ENCODE data around the gene KRTAP13-1. TPM values are rescaled to one million over a fixed set of nuclear protein-coding genes. Genes with fewer than 3 reads are reported as not detected.
A peak's percentile ranks its signal among the peaks of the same experiment; 100 is the strongest.

The KRTAP13-1 gene
- total and polyA plus RNA-seq, 3 donors from 2014 or later, result not detected

- Histone ChIP-seq H3K36me3 (ENCODE audit: low read depth, missing control alignments) (no peaks in the 10 kb centered on the region), H3K27me3 (no peaks in the 10 kb centered on the region), H3K9me3 (no peaks in the 10 kb centered on the region), H3K27ac (no peak overlapping the region), H3K4me1 (no peaks in the 10 kb centered on the region), H3K4me3 (no peak overlapping the region)
- intact Hi-C loops (cut with DNase I; ENCODE audit: low total_unique reads), result no loop called here
- TF ChIP-seq POLR2A (IDR thresholded peaks at IDR 0.05), result no peak
- TF ChIP-seq, protein P1, sequence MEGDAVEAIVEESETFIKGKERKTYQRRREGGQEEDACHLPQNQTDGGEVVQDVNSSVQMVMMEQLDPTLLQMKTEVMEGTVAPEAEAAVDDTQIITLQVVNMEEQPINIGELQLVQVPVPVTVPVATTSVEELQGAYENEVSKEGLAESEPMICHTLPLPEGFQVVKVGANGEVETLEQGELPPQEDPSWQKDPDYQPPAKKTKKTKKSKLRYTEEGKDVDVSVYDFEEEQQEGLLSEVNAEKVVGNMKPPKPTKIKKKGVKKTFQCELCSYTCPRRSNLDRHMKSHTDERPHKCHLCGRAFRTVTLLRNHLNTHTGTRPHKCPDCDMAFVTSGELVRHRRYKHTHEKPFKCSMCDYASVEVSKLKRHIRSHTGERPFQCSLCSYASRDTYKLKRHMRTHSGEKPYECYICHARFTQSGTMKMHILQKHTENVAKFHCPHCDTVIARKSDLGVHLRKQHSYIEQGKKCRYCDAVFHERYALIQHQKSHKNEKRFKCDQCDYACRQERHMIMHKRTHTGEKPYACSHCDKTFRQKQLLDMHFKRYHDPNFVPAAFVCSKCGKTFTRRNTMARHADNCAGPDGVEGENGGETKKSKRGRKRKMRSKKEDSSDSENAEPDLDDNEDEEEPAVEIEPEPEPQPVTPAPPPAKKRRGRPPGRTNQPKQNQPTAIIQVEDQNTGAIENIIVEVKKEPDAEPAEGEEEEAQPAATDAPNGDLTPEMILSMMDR (IDR thresholded peaks at IDR 0.05), result no peak
- 61% methylated on average over 3 of the region's 3 CpGs for WGBS, 2 donors
- no peak for DNase-seq
These were observed 30.9 kb downstream of the KRTAP13-1 start for GRCh38 chr21:30426731-30427130.

- Histone ChIP-seq H3K27me3 (no peaks in the 10 kb centered on the region), H3K27ac (no peak within 1 kb of the TSS), H3K4me1 (no peaks in the 10 kb centered on the region), H3K9me3 (no peaks in the 10 kb centered on the region), H3K36me3 (ENCODE audit: low read depth, missing control alignments) (no peaks in the 10 kb centered on the region), H3K4me3 (no peak within 1 kb of the TSS)
- TF ChIP-seq, protein P1 (IDR thresholded peaks at IDR 0.05), result no peak
- TF ChIP-seq POLR2A (IDR thresholded peaks at IDR 0.05), result no peak
- 79 to 81% methylated on average over 9 of the region's 9 CpGs for WGBS, 2 donors
- intact Hi-C loops (cut with DNase I; ENCODE audit: low total_unique reads), result no loop called here
- no peak for DNase-seq
These were observed 34.4 kb downstream of the KRTAP13-1 start, which contains the start of gene KRTAP13-4 for GRCh38 chr21:30430170-30430655. Gene KRTAP13-4, plus strand, starts transcription at chr21:30430220. Its CDS starts 56 bp downstream, at chr21:30430276.

DNA sequence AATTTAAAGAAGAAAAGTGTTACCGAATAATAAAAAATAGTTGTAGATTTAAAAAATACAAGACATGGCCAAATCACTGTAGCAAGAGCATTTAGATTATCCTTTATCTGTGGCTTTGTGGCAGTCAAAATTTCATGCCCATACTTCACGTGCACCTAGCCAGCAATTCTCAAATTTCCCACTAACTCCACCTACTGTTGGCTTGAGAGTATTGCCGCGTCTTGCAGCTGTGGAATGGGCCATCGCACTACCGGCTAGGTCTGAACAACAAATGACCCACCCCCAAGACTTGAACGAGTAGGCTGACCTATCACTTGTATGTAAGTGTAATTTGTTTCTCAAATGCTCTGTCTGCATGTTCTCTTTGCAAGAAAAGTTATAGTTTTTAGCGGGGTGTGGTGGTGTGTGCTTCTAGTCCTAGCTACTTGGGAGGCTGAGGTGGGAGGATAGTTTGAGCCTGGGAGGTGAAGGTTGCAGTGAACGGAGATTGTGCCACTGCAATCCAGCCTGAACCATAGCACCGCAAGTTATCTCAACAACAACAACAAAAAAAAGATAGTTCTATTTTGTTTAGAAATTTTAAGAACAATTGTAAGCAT lies 38.3 kb downstream of the KRTAP13-1 start:
- intact Hi-C loops (cut with DNase I; ENCODE audit: low total_unique reads), result no loop called here

DNA sequence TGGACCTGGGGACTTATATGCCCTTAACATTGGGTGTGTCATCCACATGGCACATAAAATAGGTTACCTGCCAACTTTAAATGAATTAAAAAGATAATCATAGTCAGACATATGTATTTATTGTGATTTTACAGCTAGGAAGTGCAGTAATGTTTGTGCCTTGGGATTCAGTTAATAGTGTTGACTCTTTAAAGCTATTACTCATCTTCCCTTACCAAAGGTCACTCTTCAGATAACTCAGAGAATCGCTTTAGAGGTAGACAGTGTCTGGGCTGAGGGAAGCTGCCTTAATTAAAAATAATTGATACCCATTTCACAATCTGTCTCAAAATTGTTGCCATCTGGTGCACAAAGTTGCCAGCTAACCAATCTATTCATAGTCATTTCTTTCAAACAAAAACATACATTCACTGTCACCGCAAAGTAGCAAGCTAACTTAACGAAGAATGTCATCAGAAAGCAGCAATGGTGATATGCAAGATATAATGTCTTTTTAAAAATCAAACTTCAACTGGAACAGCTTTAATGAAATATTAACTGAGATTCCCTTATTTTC lies 41.3 kb downstream of the KRTAP13-1 start:
- TF ChIP-seq, protein P1 (IDR thresholded peaks at IDR 0.05), result no peak
- no peak for TF ChIP-seq POLR2A (IDR thresholded peaks at IDR 0.05)
- WGBS, 2 donors, result 49 to 59% methylated on average over 3 of the region's 3 CpGs
- intact Hi-C loops (cut with DNase I; ENCODE audit: low total_unique reads), result no loop called here

More for the DNA sequence above, 38.3 kb downstream of the KRTAP13-1 start:
- Histone ChIP-seq H3K27me3 (no peaks in the 10 kb centered on the region), H3K4me3 (no peak overlapping the region), H3K4me1 (no peaks in the 10 kb centered on the region), H3K27ac (no peak overlapping the region), H3K36me3 (ENCODE audit: low read depth, missing control alignments) (no peaks in the 10 kb centered on the region), H3K9me3 (no peaks in the 10 kb centered on the region)
- TF ChIP-seq, protein P1 (IDR thresholded peaks at IDR 0.05), result peak; percentile 7 to 53 (median 46)
- no peak for TF ChIP-seq POLR2A (IDR thresholded peaks at IDR 0.05)
- WGBS, 2 donors, result 20 to 24% methylated on average over 10 of the region's 10 CpGs
- DNase-seq, result peak; percentile 57

More for the DNA sequence above, 41.3 kb downstream of the KRTAP13-1 start:
- no peaks in the 10 kb centered on the region for H3K27me3 ChIP-seq
- H3K36me3 ChIP-seq (ENCODE audit: low read depth, missing control alignments), result no peaks in the 10 kb centered on the region
- H3K27ac ChIP-seq, result no peak overlapping the region
- DNase-seq, result no peak
- no peaks in the 10 kb centered on the region for H3K9me3 ChIP-seq
- H3K4me3 ChIP-seq, result no peak overlapping the region
- no peaks in the 10 kb centered on the region for H3K4me1 ChIP-seq

All from testis (tissue), 3 donors.